Measurements from ENCODE around the gene SLC44A4. TPM values are rescaled to one million over a fixed set of nuclear protein-coding genes. Genes with fewer than 3 reads are reported as not detected.

The SLC44A4 gene
- total and polyA plus RNA-seq, 9 of the 15 experiments (the other 6 are each of a cell fraction or from before 2014, with no cell fraction given): 7.9 to 18.6 (median 11.2) TPM

DNA sequence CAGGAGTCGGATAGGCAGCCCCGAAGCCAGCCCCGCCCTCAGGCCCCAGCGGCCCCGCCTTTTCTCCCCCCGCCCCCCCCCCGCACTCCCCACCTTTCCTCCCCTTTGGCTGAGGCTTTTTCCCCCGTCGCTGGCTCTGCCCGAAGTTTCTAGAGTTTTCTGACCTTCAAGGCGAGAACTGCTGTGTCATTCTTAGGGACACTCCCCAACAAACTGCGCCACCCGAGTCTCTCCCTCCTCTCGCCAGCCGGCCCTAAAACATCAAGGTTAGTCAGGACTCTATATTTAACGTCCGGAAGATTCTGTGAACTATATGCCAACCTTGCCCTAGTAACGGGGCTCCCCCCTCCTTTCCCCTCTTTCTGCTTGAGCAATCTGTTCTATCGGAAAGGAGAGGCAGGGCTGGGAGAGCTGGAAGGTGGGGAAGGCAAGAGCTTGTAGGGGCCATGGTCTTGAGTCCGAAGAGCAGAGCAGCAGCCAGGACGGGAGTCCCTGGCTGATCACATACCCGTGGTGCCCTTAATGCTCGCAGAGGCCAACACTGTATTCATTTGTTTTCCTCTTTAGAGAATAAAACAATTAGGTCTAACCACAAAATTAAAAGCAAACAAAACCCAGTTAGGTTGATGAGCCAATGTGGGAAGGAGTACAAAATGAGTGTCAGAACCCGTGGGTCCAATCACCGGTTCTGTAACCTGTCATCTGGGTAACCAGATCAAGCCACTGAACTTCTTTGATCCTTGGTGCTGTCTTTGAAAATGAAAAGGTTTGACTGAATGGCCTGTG lies 56.6 kb downstream of the SLC44A4 start (continued):
- TF ChIP-seq, protein P1, sequence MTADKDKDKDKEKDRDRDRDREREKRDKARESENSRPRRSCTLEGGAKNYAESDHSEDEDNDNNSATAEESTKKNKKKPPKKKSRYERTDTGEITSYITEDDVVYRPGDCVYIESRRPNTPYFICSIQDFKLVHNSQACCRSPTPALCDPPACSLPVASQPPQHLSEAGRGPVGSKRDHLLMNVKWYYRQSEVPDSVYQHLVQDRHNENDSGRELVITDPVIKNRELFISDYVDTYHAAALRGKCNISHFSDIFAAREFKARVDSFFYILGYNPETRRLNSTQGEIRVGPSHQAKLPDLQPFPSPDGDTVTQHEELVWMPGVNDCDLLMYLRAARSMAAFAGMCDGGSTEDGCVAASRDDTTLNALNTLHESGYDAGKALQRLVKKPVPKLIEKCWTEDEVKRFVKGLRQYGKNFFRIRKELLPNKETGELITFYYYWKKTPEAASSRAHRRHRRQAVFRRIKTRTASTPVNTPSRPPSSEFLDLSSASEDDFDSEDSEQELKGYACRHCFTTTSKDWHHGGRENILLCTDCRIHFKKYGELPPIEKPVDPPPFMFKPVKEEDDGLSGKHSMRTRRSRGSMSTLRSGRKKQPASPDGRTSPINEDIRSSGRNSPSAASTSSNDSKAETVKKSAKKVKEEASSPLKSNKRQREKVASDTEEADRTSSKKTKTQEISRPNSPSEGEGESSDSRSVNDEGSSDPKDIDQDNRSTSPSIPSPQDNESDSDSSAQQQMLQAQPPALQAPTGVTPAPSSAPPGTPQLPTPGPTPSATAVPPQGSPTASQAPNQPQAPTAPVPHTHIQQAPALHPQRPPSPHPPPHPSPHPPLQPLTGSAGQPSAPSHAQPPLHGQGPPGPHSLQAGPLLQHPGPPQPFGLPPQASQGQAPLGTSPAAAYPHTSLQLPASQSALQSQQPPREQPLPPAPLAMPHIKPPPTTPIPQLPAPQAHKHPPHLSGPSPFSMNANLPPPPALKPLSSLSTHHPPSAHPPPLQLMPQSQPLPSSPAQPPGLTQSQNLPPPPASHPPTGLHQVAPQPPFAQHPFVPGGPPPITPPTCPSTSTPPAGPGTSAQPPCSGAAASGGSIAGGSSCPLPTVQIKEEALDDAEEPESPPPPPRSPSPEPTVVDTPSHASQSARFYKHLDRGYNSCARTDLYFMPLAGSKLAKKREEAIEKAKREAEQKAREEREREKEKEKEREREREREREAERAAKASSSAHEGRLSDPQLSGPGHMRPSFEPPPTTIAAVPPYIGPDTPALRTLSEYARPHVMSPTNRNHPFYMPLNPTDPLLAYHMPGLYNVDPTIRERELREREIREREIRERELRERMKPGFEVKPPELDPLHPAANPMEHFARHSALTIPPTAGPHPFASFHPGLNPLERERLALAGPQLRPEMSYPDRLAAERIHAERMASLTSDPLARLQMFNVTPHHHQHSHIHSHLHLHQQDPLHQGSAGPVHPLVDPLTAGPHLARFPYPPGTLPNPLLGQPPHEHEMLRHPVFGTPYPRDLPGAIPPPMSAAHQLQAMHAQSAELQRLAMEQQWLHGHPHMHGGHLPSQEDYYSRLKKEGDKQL (CRISPR knock-in tag; IDR thresholded peaks at IDR 0.05; ENCODE audit: borderline replicate concordance): no peak
- TF ChIP-seq NFIC (IDR thresholded peaks at IDR 0.05) (no peak), SIRT6 (IDR thresholded peaks at IDR 0.05; ENCODE audit: low read depth, low read length) (peak; percentile 76), SMAD2 (IDR thresholded peaks at IDR 0.05; ENCODE audit: low read depth, low read length) (no peak), ZSCAN32 (CRISPR knock-in tag; IDR thresholded peaks at IDR 0.05) (peak; percentile 63; the same call in 1 of the 2 replicates), TAF7 (tag; IDR thresholded peaks at IDR 0.05) (peak; percentile 100), YY1 (IDR thresholded peaks at IDR 0.05; ENCODE audit: borderline replicate concordance in 1 of 3, control insufficient read depth in 1 of 3, extremely low read depth in 1 of 3, insufficient read depth in 3 of 3, insufficient read length in 1 of 3, insufficient replicate concordance in 2 of 3, low read depth in 1 of 3, low read length in 2 of 3) (peak in 1 of 3 experiments; percentile 47)
- TF ChIP-seq, protein P2, sequence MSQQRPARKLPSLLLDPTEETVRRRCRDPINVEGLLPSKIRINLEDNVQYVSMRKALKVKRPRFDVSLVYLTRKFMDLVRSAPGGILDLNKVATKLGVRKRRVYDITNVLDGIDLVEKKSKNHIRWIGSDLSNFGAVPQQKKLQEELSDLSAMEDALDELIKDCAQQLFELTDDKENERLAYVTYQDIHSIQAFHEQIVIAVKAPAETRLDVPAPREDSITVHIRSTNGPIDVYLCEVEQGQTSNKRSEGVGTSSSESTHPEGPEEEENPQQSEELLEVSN (IDR thresholded peaks at IDR 0.05; ENCODE audit: borderline replicate concordance in 1 of 2, extremely low read depth in 1 of 2, insufficient read depth in 1 of 2, insufficient read length in 1 of 2, low read depth in 1 of 2, low read length in 1 of 2, poor library complexity in 1 of 2, severe bottlenecking in 1 of 2): peak; percentile 25 to 74
- TF ChIP-seq, protein P3, sequence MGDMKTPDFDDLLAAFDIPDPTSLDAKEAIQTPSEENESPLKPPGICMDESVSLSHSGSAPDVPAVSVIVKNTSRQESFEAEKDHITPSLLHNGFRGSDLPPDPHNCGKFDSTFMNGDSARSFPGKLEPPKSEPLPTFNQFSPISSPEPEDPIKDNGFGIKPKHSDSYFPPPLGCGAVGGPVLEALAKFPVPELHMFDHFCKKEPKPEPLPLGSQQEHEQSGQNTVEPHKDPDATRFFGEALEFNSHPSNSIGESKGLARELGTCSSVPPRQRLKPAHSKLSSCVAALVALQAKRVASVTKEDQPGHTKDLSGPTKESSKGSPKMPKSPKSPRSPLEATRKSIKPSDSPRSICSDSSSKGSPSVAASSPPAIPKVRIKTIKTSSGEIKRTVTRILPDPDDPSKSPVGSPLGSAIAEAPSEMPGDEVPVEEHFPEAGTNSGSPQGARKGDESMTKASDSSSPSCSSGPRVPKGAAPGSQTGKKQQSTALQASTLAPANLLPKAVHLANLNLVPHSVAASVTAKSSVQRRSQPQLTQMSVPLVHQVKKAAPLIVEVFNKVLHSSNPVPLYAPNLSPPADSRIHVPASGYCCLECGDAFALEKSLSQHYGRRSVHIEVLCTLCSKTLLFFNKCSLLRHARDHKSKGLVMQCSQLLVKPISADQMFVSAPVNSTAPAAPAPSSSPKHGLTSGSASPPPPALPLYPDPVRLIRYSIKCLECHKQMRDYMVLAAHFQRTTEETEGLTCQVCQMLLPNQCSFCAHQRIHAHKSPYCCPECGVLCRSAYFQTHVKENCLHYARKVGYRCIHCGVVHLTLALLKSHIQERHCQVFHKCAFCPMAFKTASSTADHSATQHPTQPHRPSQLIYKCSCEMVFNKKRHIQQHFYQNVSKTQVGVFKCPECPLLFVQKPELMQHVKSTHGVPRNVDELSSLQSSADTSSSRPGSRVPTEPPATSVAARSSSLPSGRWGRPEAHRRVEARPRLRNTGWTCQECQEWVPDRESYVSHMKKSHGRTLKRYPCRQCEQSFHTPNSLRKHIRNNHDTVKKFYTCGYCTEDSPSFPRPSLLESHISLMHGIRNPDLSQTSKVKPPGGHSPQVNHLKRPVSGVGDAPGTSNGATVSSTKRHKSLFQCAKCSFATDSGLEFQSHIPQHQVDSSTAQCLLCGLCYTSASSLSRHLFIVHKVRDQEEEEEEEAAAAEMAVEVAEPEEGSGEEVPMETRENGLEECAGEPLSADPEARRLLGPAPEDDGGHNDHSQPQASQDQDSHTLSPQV (IDR thresholded peaks at IDR 0.05): no peak
